A549 (cell line): Measurements from ENCODE around the gene DEFB132. TPM values are rescaled to one million over a fixed set of nuclear protein-coding genes. Genes with fewer than 3 reads are reported as not detected.

Experiments used
- ATAC-seq, 2 experiments: fragments of 200-7000 bp in 1 of 2; fragments of >200 bp in 1 of 2; cut with Nextera tagmentation in 1 of 2; cut with Tn5 transposase in 1 of 2; 3 replicates each; pipeline versions ENCODE4 v1.8.0 to v1.9.1; 2018 to 2020; ENCODE audit warnings: mild to moderate bottlenecking in 1 of 2, moderate library complexity in 1 of 2
- CTCF ChIA-PET: fragments of 300-600 bp; sonication (Branson Sonifier 250); formaldehyde crosslinking; extraction: SDS; loops from one replicate; lab custom pipeline; 2021; ENCODE audit warnings: antibody characterized with exemption, inconsistent platforms; lab: Yijun Ruan, JAX
- POLR2A ChIA-PET: fragments of 350-600 bp; formaldehyde crosslinking; extraction: SDS; loops from one replicate; lab custom pipeline; 2021; ENCODE audit warnings: antibody characterized with exemption, inconsistent platforms; lab: Yijun Ruan, JAX
- DNase-seq, 2 experiments: peaks; one replicate each; pipeline versions ENCODE4 v3.0.0 to v3.0.0-alpha.2; 2011 to 2016; ENCODE audit warnings: low read depth in 1 of 2, low spot score in 1 of 2
- FAIRE-seq: peaks from 2 replicates; lab custom pipeline; 2011; peaks lifted over from hg19 to GRCh38; lab: Jason Lieb, UNC
- H3K27ac ChIP-seq, 2 experiments: fragments of >200 bp; sonication (Bioruptor Twin); formaldehyde crosslinking; 3 replicates each; pipeline ENCODE4 v1.5.1; 2016 to 2017
- H3K4me1 ChIP-seq: fragments of >200 bp; sonication (Bioruptor Twin); formaldehyde crosslinking; 3 replicates; pipeline ENCODE4 v1.6.1; 2016
- H3K4me2 ChIP-seq: fragments of >200 bp; sonication (Bioruptor Twin); formaldehyde crosslinking; 3 replicates; pipeline ENCODE4 v1.6.1; 2016
- H3K4me3 ChIP-seq: fragments of >200 bp; sonication (Bioruptor Twin); formaldehyde crosslinking; 3 replicates; pipeline ENCODE4 v1.5.1; 2016
- H3K9me3 ChIP-seq: fragments of >200 bp; sonication (Bioruptor Twin); formaldehyde crosslinking; 3 replicates; pipeline ENCODE4 v1.6.1; 2016
- BCL3 ChIP-seq: fragments of >200 bp; sonication (Bioruptor Twin); formaldehyde crosslinking; IDR thresholded peaks from 3 replicates; pipeline ENCODE4 v1.6.1; 2016
- CBX2 ChIP-seq: fragments of 200-600 bp; sonication (generic); IDR thresholded peaks from 2 replicates; pipeline ENCODE4 v1.6.1; 2016; ENCODE audit warnings: low read depth, mild to moderate bottlenecking, borderline replicate concordance
- CEBPB ChIP-seq, 2 experiments: fragments of >200 bp in 1 of 2; sonication (Bioruptor Twin) in 1 of 2; formaldehyde crosslinking in 1 of 2; IDR thresholded peaks; 2 replicates each; pipeline ENCODE4 v1.6.1; 2012 to 2016
- CHD4 ChIP-seq: fragments of 200-600 bp; sonication (generic); IDR thresholded peaks from 2 replicates; pipeline ENCODE4 v1.6.1; 2016; ENCODE audit warnings: antibody characterized with exemption, mild to moderate bottlenecking, borderline replicate concordance
- ELK1 ChIP-seq: fragments of 150-350 bp; IDR thresholded peaks from 2 replicates; pipeline ENCODE4 v1.6.1; 2014; ENCODE audit warnings: low read depth, mild to moderate bottlenecking, low read length
- EP300 ChIP-seq, 2 experiments: fragments of >200 bp; sonication (Bioruptor Twin); formaldehyde crosslinking; IDR thresholded peaks; 2 replicates in 1 of 2; 3 replicates in 1 of 2; pipeline ENCODE4 v1.6.1; 2016 to 2017
- FOSB ChIP-seq: fragments of 250-450 bp; sonication (Bioruptor Pico); IDR thresholded peaks from 2 replicates; pipeline ENCODE4 v1.5.0; 2020; ENCODE audit warnings: mild to moderate bottlenecking, moderate library complexity
- HEYL ChIP-seq: fragments of 250-450 bp; sonication (Bioruptor Pico); IDR thresholded peaks from 2 replicates; pipeline ENCODE4 v1.8.0; 2021; ENCODE audit warnings: mild to moderate bottlenecking, moderate library complexity
- HMGXB4 ChIP-seq: fragments of 250-450 bp; sonication (Bioruptor Pico); IDR thresholded peaks from 2 replicates; pipeline ENCODE4 v1.5.0; 2021; ENCODE audit warnings: mild to moderate bottlenecking, moderate library complexity, borderline replicate concordance
- JUNB ChIP-seq: fragments of >200 bp; sonication (Bioruptor Twin); formaldehyde crosslinking; IDR thresholded peaks from 2 replicates; pipeline ENCODE4 v1.6.1; 2016
- MAFK ChIP-seq: fragments of 450-650 bp; IDR thresholded peaks from 2 replicates; pipeline ENCODE4 v1.6.1; 2014; ENCODE audit not compliant: partially characterized antibody
- MAX ChIP-seq: IDR thresholded peaks from 2 replicates; pipeline ENCODE4 v1.6.1; 2012
- NPAS2 ChIP-seq: fragments of 250-450 bp; sonication (Bioruptor Pico); IDR thresholded peaks from 2 replicates; pipeline ENCODE4 v1.8.0; 2022; ENCODE audit warnings: mild to moderate bottlenecking, moderate library complexity, borderline replicate concordance
- RAD21 ChIP-seq, 2 experiments: fragments of >200 bp in 1 of 2; sonication (Bioruptor Twin) in 1 of 2; formaldehyde crosslinking in 1 of 2; IDR thresholded peaks in 1 of 2; conservative IDR thresholded peaks in 1 of 2; 2 replicates in 1 of 2; 3 replicates in 1 of 2; pipeline ENCODE4 v1.6.1; 2012 to 2018; ENCODE audit warnings: inconsistent platforms in 1 of 2
- RARB ChIP-seq: fragments of 250-450 bp; sonication (Bioruptor Pico); IDR thresholded peaks from 2 replicates; pipeline ENCODE4 v1.8.0; 2021; ENCODE audit warnings: mild to moderate bottlenecking, moderate library complexity
- RCOR1 ChIP-seq: fragments of 150-350 bp; IDR thresholded peaks from 2 replicates; pipeline ENCODE4 v1.6.1; 2014; ENCODE audit warnings: antibody characterized with exemption, low read length, low read depth
- ZFP36 ChIP-seq: fragments of 450-650 bp; IDR thresholded peaks from 2 replicates; pipeline ENCODE4 v1.6.1; 2014; ENCODE audit warnings: borderline replicate concordance; ENCODE audit not compliant: partially characterized antibody
- ZNF302 ChIP-seq: fragments of 250-450 bp; sonication (Bioruptor Pico); IDR thresholded peaks from 2 replicates; pipeline ENCODE4 v1.9.0; 2021; ENCODE audit warnings: inconsistent platforms, mild to moderate bottlenecking, moderate library complexity
- WGBS: methylation state at CpG from one replicate; pipeline ENCODE4 v1.1.6; 2017; ENCODE audit errors: missing lambda C conversion rate; 5-methylcytosine and 5-hydroxymethylcytosine counted together
- polyA plus RNA-seq, 4 experiments: library from polyadenylated mRNA; depleted of rRNA in 3 of 4; stranded (reverse); fragments of >200 nt; fragmentation: RNase III in 1 of 4; extraction: RNeasy Plus Mini Kit Qiagen cat#74134 plus additional on column Dnase treatment in 1 of 4; gene quantifications; 2 replicates in 3 of 4; 3 replicates in 1 of 4; pipeline ENCODE4 v1.2.3, GENCODE V29; 2011 to 2017

DEFB132 gene
- polyA plus RNA-seq, 2 of the 4 experiments (the other 2 are of a cell fraction): not detected

- Histone ChIP-seq H3K27ac (peak overlapping the region in 1 of 2 experiments; percentile 45; a peak in 3 of 6 replicates), H3K4me1 (peaks cover 33% of the 10 kb centered on the region), H3K4me3 (peak overlapping the region; percentile 75; the same call in 1 of the 3 replicates), H3K9me3 (no peaks in the 10 kb centered on the region), H3K4me2 (peak overlapping the region; percentile 84)
- TF ChIP-seq MAX (no peak), BCL3 (no peak), HEYL (CRISPR knock-in tag) (no peak)
- ChIA-PET CTCF (interaction anchor here (1.2 to 11.0 kb wide), 5 partner anchors 9 to 130 kb away, joined by 4 to 111 read pairs (median 5); no protein-coding TSS in a partner anchor), POLR2A (interaction anchor here (0.9 to 6.0 kb wide), 2 partner anchors 24 to 31 kb away, joined by 4 to 69 read pairs; partner anchors contain the start of gene SOX12)
- DNase-seq (no peak), FAIRE-seq (no peak), ATAC-seq (no peak)
- 74% methylated on average over 10 of the region's 10 CpGs for WGBS
These were observed 42.9 kb downstream of the DEFB132 start for GRCh38 chr20:300345-300990.

- WGBS: 90% methylated on average over 13 of the region's 13 CpGs
- Histone ChIP-seq H3K4me3 (no peak overlapping the region), H3K9me3 (no peaks in the 10 kb centered on the region), H3K27ac (no peak overlapping the region), H3K4me1 (peaks cover 28% of the 10 kb centered on the region), H3K4me2 (no peak overlapping the region)
- no peak for FAIRE-seq
- TF ChIP-seq JUNB (no peak), NPAS2 (no peak), RAD21 (conservative IDR thresholded peaks at IDR 0.05 in 1 of 2, IDR thresholded peaks at IDR 0.05 in 1 of 2) (no peak), CEBPB (IDR thresholded peaks at IDR 0.05) (no peak), CBX2 (no peak)
- ChIA-PET CTCF (interaction anchor here (1.5 to 11.0 kb wide), 2 partner anchors 29 to 129 kb away, joined by 5 to 111 read pairs; no protein-coding TSS in a partner anchor), POLR2A (interaction anchor here (1.2 kb wide), 1 partner anchor 23 kb away, joined by 3 read pairs; the partner anchor contains the start of gene SOX12)
- no peak for DNase-seq
- no peak for ATAC-seq
These were observed 44.6 kb downstream of the DEFB132 start for GRCh38 chr20:301886-302848.

GRCh38 chr20:305745-306144 is 48.2 kb downstream of the DEFB132 start:
- ChIA-PET POLR2A (interaction anchor here (0.7 to 0.9 kb wide), 3 partner anchors 9 to 18 kb away, joined by 3 to 6 read pairs (median 3); no protein-coding TSS in a partner anchor), CTCF (interaction anchor here (0.7 to 11.0 kb wide), 3 partner anchors 16 to 25 kb away, joined by 3 to 111 read pairs (median 3); no protein-coding TSS in a partner anchor)
- ATAC-seq (no peak), FAIRE-seq (no peak), DNase-seq (no peak)
- Histone ChIP-seq H3K4me3 (no peak overlapping the region), H3K4me2 (no peak overlapping the region), H3K27ac (no peak overlapping the region), H3K9me3 (no peaks in the 10 kb centered on the region), H3K4me1 (peaks cover 7% of the 10 kb centered on the region)
- WGBS: 64% methylated on average over 11 of the region's 11 CpGs
- no peak for TF ChIP-seq ZNF302 (CRISPR knock-in tag)

GRCh38 chr20:308427-309038 is 51.0 kb downstream of the DEFB132 start:
- Histone ChIP-seq H3K4me2 (no peak overlapping the region), H3K4me3 (no peak overlapping the region), H3K4me1 (no peaks in the 10 kb centered on the region), H3K9me3 (no peaks in the 10 kb centered on the region), H3K27ac (no peak overlapping the region)
- ChIA-PET POLR2A (no interaction called here), CTCF (interaction anchor here (1.0 to 2.5 kb wide), 7 partner anchors 8 to 46 kb away, joined by 3 to 9 read pairs (median 4); no protein-coding TSS in a partner anchor)
- DNase-seq: no peak
- ATAC-seq: no peak; a peak in 1 of 6 replicates
- FAIRE-seq: no peak
- WGBS: 65% methylated on average over 7 of the region's 7 CpGs
- TF ChIP-seq FOSB (CRISPR knock-in tag): no peak
- no peak for TF ChIP-seq HMGXB4 (CRISPR knock-in tag)
- no peak for TF ChIP-seq RAD21 (conservative IDR thresholded peaks at IDR 0.05 in 1 of 2, IDR thresholded peaks at IDR 0.05 in 1 of 2)
- no peak for TF ChIP-seq RCOR1
- TF ChIP-seq JUNB: no peak
- no peak for TF ChIP-seq RARB
- TF ChIP-seq EP300 (IDR thresholded peaks at IDR 0.05): no peak
- TF ChIP-seq NPAS2: no peak
- no peak for TF ChIP-seq ZFP36
- no peak for TF ChIP-seq MAFK
- TF ChIP-seq CHD4: no peak
- no peak for TF ChIP-seq BCL3
- no peak for TF ChIP-seq ELK1
